Measurements from ENCODE around the gene BBS5. TPM values are rescaled to one million over a fixed set of nuclear protein-coding genes. Genes with fewer than 3 reads are reported as not detected.
A peak's percentile ranks its signal among the peaks of the same experiment; 100 is the strongest.

BBS5 gene
- total and polyA plus RNA-seq, 8 donors, result 2.7 to 9.2 (median 4.3) TPM

DNA sequence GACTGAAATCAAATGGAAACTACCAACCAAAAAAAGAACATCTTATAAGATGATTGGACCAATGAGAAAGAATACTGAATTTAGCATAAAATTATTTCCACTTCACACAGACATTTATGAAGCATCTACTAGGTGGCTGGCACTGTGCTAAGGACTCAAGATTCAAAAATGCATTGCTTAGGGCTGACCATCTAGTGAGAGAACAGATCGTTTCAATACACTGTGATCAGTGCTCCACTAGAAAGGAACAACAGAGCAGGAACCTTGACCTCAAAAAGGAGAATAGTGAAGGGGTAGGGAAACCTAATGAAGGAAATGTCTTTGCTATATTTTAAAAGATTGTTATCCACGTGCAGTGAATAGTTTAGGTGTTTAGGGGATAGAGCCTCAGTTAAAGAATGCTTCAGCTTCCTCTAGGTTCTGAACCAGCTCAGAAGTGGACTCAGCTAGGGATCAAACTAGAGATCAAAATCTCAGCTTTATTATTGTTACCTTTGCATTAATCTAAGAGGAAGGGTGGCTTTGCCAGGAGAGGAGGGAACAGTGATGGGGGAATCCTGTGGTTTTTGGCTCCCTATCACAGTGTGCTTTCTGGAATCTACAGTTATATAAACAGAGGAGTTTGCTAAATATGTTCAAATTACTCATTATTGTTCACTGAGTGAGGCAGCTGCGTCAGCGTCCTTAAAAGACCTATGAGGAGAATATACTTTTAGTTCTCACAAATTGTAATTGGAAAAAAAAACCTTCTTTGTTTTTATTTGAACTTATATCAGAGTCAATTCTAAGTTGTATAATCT lies 16.2 kb upstream of the BBS5 start:
- Histone ChIP-seq H3K36me3 (no peaks in the 10 kb centered on the region), H3K4me1 (no peaks in the 10 kb centered on the region), H3K27me3 (no peaks in the 10 kb centered on the region), H3K27ac (no peak overlapping the region), H3K9me3 (no peaks in the 10 kb centered on the region), H3K4me3 (no peak overlapping the region)
- intact Hi-C loops (cut with DNase I), result no loop called here
- TF ChIP-seq, protein P1, sequence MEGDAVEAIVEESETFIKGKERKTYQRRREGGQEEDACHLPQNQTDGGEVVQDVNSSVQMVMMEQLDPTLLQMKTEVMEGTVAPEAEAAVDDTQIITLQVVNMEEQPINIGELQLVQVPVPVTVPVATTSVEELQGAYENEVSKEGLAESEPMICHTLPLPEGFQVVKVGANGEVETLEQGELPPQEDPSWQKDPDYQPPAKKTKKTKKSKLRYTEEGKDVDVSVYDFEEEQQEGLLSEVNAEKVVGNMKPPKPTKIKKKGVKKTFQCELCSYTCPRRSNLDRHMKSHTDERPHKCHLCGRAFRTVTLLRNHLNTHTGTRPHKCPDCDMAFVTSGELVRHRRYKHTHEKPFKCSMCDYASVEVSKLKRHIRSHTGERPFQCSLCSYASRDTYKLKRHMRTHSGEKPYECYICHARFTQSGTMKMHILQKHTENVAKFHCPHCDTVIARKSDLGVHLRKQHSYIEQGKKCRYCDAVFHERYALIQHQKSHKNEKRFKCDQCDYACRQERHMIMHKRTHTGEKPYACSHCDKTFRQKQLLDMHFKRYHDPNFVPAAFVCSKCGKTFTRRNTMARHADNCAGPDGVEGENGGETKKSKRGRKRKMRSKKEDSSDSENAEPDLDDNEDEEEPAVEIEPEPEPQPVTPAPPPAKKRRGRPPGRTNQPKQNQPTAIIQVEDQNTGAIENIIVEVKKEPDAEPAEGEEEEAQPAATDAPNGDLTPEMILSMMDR (IDR thresholded peaks at IDR 0.05), result no peak
- peak in 2 of 4 donors; percentile 27 to 28 for ATAC-seq
- no peak for DNase-seq
- no peak for FAIRE-seq
- WGBS, 2 donors, result 28 to 45% methylated on average over 4 of the region's 4 CpGs

DNA sequence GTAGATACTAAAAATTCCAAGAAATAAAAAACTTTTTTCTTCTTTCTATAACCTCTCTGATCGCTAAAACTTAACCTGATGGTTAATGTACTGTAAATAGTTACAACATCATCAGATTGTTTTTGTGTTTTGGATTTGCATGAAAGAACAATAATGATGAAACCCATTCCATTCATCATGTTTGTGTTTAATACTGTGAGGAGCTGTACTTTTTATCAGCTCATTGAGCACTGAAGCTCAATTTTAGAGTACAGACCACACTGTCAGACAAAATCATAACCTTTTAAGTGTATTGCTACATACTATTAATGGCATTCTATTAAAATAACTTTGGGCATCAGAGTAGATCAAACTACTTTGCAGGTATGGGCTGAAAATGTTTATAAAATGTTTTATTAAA lies 14.8 kb upstream of the BBS5 start:
- FAIRE-seq (no peak), ATAC-seq (peak in 1 of 4 donors; percentile 9), DNase-seq (no peak)
- TF ChIP-seq, protein P1 (IDR thresholded peaks at IDR 0.05), result no peak
- WGBS, 2 donors, result 83 to 98% methylated on average over 1 of the region's 1 CpG
- H3K27ac ChIP-seq, result no peak overlapping the region
- no peak overlapping the region for H3K4me3 ChIP-seq
- no peaks in the 10 kb centered on the region for H3K9me3 ChIP-seq
- H3K4me1 ChIP-seq, result no peaks in the 10 kb centered on the region
- intact Hi-C loops (cut with DNase I), result no loop called here
- no peaks in the 10 kb centered on the region for H3K36me3 ChIP-seq
- H3K27me3 ChIP-seq, result no peaks in the 10 kb centered on the region

DNA sequence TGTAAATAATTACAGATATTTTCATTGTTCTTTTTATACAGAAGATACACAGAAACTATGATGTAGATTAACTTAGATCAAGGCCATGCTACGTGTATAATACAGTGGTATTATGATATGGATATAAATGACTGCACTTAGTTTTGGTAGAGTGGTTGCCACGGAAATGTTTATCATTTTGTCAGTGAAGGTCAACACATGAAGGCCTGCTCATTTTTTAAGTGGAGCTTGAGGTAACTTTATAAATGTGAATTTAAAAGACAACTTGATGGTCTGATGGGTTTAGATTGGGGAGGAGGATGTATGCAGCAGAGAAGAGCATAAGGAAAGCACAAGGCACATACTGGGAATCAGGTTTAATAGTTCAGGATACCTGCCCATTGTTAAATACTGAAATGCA lies 14.4 kb upstream of the BBS5 start:
- H3K36me3 ChIP-seq, result no peaks in the 10 kb centered on the region
- H3K27ac ChIP-seq, result no peak overlapping the region
- H3K4me3 ChIP-seq, result no peak overlapping the region
- TF ChIP-seq, protein P1 (IDR thresholded peaks at IDR 0.05), result no peak
- no peaks in the 10 kb centered on the region for H3K4me1 ChIP-seq
- ATAC-seq (peak in 1 of 4 donors; percentile 14), FAIRE-seq (peak; percentile 23), DNase-seq (no peak)
- no peaks in the 10 kb centered on the region for H3K27me3 ChIP-seq
- intact Hi-C loops (cut with DNase I), result no loop called here
- no peaks in the 10 kb centered on the region for H3K9me3 ChIP-seq
- 31 to 35% methylated on average over 2 of the region's 2 CpGs for WGBS, 2 donors

DNA sequence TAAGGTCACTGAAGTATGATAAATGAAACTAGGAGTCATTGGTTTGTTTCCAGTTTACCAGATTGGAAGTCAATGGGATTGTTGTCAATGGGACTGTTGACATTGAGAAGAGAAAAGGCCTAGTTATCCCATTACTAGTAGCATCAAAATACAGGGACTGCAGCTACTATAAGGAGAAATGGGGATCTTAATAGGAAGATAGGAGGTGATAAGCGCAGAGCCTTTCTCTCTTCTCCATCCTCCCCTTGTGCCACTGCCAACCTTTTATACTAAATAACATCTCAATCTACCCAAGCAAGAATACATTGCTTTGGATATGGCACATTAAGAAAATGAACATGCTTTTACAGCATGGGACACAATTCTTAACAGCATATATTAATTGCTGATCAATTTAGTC lies 10.5 kb upstream of the BBS5 start:
- Histone ChIP-seq H3K36me3 (no peaks in the 10 kb centered on the region), H3K4me1 (no peaks in the 10 kb centered on the region), H3K4me3 (no peak overlapping the region), H3K27ac (no peak overlapping the region), H3K27me3 (no peaks in the 10 kb centered on the region), H3K9me3 (no peaks in the 10 kb centered on the region)
- ATAC-seq (peak in 1 of 4 donors; percentile 8), FAIRE-seq (no peak), DNase-seq (no peak)
- intact Hi-C loops (cut with DNase I), result no loop called here
- TF ChIP-seq, protein P1 (IDR thresholded peaks at IDR 0.05), result no peak
- WGBS, 2 donors, result 88 to 95% methylated on average over 1 of the region's 1 CpG

DNA sequence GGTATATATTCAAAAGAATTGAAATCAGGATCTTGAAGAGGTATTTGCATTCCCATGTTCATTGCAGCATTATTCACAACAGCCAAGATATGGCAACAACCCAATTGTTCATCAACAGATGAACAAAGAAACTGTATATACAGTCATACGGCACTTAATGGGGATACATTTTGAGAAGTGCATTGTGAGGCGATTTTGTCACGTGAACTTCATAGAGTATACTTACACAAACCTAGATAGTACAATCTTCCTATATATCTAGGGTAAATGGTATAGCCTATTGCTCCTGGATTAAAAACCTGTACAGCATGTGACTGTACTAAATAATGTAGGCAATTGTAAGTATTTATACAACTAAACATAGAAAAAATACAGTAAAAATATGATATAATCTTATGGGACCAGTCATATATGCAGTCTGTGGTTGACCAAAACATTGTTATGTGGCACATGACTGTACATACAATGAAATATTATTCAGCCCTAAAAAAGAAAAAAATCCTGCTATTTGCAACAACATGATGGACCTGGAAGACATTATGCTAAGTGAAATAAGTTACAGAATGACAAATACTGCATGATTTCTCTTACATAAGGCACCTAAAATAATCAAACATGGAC lies 9.2 kb upstream of the BBS5 start:
- H3K9me3 ChIP-seq, result no peaks in the 10 kb centered on the region
- TF ChIP-seq, protein P1 (IDR thresholded peaks at IDR 0.05), result no peak
- FAIRE-seq (no peak), ATAC-seq (no peak), DNase-seq (no peak)
- no peaks in the 10 kb centered on the region for H3K36me3 ChIP-seq
- no peaks in the 10 kb centered on the region for H3K27me3 ChIP-seq
- intact Hi-C loops (cut with DNase I), result no loop called here
- WGBS, 2 donors, result 67 to 70% methylated on average over 3 of the region's 3 CpGs
- H3K4me3 ChIP-seq, result no peak overlapping the region
- no peak overlapping the region for H3K27ac ChIP-seq
- no peaks in the 10 kb centered on the region for H3K4me1 ChIP-seq

All from pancreas (tissue), 10 donors.